HG03575 (cell line): ENCODE results near the gene COL16A1.

ENCODE experiments used
- ATAC-seq: cut with Tn5 transposase; IDR thresholded peaks from one replicate; pipeline ENCODE4 v1.9.1; 2021; ENCODE audit not compliant: unreplicated experiment, insufficient number of reproducible peaks, low FRiP score; ENCODE audit errors: extremely low read depth

The COL16A1 gene

DNA sequence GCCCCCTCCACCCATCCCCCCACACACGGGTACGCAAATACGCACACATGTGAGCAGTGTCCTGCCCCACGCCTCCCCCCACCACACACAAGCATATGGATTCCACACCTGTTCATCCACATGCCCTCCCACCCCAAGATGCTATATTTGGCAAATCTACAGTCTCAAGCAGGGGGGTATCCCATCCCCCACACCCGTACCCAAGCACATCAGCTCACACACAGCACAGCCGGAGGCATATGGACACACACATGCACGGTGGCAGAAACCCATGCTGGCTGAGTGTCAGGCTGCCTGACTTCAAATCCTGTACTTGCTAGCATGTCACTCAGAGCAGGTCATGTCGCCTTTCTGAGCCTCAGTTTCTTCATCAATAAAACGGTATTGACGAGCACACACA lies 10.6 kb downstream of the COL16A1 start:
- no peak for ATAC-seq

DNA sequence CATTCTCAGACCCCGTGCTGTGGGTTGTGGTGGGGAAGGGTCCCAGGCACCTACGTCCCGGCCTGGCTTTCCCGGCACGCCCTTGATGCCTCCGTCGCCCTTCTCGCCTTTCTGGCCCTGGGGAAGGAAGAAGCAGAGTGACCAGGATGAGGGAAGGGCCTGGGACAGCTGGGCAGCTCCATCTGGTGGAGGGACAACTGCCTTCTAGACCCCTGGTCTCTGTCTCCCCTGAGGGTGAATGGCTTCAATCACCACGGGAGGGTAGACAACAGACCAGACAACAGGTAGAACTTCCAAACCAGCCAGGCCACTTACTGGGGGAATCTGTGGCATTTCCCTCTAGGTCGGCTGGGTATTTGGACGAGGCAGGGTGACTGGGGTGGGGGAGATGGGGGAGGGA lies 11.9 kb downstream of the COL16A1 start:
- no peak for ATAC-seq

DNA sequence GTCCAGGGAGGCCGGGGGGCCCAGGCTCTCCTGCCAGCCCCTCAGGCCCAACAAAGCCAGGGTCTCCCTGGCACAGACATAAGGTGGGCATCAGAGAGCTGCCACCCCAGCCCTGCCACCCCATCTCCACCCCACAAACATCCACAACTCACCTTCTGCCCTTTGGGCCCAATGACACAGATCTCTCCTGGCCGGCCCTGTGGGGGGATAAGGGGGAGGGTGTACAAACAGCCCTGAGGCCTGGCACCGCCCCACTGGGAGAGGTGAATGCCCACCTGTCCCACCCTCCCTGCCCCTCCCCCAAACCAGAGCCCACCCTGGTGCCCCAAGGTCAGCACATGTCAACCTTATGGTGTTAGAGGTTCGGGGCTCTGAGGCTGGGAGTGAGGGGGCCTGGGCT lies 12.4 kb downstream of the COL16A1 start:
- ATAC-seq: no peak

DNA sequence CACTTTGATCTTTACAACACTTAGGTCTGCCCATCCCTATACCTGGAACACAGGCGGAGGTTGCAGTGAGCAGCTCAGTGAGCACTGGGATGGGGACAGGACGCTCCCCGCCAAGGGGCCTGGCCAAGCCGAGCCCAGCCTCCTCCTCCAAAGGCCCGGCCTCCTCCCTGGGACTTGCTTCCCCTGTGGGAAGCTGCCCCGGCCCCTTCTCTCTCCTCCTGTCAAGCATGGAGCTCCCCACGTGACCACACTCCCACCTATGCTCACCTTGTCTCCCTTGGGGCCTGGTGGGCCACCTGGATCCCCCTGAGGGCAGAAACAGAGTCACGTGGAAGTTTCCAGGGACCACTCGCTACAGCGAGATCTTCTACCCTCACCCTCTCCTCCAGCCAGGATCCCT lies 12.9 kb downstream of the COL16A1 start:
- ATAC-seq: no peak

DNA sequence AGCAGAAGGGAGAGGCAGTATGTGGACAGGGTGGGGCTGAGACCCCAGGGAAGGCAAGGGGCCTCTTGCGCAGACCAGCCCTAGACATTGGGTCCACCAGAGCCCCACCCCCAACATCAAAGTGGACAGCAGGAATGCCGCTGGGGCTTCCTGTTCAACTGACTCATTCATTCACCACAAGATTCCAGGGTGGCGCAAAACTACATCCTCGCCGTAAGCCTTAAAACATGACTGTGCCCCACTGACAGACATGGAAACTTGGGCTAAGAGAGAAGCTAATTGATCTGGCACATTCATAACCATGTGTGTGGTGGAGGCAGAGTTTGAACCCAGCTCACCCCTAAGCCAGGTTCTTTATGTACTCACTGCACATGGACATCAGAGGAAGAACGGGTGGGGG lies 14.0 kb downstream of the COL16A1 start:
- no peak for ATAC-seq

DNA sequence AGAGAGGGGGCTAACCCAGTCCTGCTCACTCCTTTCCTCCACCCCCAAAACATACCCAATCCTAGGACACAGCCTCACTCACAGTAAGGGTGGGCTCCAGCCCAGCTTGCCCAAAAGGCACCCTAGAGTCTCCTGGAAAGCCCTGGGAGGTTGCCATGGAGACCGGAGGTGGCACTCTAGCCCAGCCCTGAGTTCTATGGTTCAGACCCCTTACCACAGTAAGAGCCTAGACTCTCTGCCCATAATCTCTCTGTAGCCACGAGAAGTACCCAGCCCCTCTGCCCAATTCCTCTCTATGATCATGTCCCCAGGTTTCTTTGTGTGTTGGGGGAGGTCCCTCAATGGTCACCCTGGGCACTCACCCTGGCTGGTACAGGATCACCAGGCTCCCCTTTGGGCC lies 14.4 kb downstream of the COL16A1 start:
- ATAC-seq: no peak

DNA sequence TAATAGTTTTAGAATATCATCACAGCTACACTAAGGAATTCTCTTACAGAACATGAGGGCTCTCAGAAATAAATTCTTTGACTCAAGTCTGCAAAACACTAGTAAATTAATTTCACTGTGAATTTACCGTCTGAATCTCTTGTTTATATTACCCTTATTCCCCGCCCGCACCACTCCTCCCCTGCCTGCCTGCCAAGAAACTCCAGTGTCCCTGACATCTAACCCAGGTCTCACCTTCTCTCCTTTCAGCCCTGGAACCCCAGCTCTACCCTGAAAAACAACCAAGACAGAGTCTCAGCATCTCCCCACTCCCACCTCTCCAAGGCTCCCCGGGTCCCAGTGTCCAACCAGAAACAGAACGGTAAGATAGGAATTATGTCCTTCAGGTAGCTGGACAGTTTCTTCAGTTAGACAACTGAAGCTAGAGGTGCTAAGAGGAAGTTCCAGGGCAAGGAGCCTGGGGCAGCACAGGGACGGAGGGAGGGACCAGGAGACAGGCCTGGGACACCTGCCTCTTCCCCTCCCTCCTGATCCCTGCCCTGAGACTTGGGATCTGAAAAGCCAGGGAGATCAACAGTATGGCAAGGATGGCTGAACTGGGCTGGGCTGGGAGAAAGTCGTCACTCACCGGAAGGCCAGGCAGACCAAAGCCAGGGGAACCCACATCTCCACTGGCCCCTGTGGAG lies 15.4 kb downstream of the COL16A1 start:
- ATAC-seq: no peak

DNA sequence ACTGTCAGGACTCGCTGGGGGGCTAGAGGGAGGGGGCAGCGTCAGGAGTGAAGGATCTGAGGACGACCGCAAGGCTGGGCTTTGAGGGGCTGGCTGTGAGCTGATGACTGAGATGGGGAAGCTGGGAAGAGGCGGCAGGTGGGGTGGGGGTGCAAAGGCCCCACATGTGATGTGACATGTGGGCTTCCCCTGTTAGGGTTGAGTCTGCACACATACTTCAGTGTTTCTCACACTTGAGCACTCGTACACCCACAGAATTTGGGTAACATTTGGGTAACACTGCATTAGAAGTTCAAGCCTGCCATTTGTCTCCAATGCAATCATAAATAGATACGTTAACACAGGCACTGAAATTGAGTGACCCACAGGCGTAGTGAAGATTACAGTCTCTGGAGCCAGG lies 16.2 kb downstream of the COL16A1 start:
- no peak for ATAC-seq

DNA sequence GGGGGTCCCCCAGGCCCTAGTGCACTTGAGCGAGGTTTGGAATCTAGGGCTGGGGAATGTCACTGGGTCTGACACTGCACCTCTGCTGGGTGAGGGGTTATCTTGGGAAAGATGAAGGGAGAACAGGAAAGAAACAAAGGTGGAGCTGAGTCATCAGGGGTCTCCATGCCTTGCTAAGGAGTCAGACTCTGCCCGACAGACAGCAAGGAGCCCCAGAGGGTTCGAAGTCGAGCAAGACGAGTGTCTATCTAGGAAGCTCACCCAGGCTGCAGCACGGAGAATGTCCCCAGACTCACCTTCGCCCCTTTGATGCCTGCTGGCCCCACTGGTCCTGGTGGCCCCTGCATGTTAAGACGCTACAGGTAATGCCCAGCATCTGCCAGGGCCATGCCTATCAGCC lies 18.0 kb downstream of the COL16A1 start:
- ATAC-seq: no peak

DNA sequence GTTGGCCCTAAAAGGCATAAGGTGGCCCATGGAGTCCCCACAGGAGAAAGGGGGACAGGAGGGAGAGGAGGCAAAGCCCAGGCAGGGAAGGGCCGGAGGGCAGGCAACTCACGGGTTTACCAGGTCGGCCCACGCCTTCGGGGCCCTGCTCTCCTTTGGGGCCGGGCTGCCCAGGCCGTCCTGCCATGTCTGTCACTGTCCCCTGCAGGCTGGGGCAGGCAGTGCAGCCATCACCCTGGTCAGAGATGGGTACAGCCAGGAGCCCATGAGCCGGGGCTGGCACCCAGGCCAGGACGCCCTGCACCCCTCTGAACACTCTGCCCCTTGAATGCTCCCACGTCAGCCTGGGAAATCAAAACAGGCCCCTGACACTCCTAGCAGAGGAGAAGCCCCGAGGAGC lies 19.8 kb downstream of the COL16A1 start:
- ATAC-seq: no peak

DNA sequence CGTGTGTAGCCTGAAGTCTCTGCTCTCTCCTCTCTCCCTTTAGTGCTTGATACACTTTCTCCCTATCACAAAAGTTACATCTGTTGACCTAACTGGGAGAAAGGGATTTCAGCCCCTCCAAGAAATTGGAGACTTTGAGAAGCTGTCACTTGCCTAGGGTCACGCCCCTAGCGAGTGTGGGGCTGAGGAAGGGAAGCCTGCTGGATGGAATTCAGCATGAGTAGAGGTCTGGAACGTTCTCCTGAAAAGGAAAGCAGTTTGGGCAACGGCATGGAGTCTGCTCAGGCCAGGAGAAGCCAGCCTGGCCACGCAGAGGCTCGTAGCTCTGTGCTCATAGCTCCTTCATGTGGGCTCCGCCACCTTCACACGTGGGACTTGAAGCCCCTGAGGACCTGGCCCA lies 22.4 kb downstream of the COL16A1 start:
- no peak for ATAC-seq

DNA sequence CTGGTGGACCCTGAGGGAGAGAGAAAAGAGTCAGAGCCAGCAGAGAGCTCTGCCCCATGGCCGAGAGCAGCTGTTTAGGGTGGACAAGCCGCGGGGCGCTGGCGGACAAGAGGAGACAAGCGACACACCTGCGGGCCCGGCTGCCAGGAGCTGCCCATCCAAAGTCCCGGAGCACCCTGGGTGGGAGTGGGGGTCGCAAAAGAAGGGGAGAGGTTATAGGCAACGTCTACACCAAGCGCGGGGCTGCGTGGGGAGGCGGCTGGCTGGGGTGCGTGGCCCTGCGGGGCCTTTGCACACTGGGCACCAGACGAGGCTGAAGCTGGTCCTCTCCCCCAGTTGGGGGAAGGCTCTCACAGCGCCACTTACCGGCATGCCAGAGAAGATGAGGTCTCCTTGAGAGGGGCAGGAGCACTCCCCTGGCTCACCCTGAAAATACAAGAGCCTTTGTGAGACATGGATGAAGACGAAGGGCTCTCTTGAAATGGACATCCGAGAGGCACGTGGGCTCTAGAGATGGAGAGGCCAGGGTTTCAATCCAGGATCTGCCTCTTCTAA lies 24.1 kb downstream of the COL16A1 start:
- no peak for ATAC-seq

DNA sequence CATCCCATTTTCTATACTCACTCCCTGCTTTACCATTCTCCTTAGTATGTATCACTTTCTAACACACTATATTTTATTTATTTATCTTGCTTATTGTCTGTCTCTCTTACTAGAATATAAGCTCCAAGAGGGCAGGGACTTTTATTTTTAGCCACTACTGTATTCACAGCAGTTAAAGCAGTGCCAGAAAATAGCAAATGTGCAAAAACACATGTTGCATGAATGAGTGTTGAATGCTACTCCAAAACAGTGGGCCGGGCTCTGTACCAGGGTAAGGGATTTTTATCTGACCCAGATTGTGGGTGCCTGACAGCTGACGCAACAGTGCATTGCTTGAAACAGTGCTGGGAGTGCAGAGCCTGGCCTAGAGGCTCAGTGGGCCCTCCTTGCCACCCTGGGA lies 24.7 kb downstream of the COL16A1 start:
- no peak for ATAC-seq

DNA sequence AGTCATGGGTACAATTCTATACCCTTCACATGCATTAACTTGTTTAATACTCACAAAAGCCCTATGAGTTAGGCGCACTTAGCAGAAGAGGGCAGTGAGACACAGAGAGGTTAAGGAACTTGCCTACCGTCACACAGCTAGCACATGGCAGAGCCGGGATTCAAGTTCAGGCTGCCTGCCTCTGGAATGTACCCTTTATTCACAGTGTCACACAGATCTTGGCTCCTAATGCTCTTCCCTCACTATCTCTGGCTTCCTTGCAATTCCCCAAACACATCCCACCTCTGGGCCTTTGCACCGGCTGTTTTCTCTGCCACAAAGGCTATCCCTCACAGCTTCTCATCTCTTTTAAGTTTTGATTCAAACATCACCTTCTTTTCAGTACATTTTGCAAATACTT lies 25.1 kb downstream of the COL16A1 start:
- no peak for ATAC-seq

DNA sequence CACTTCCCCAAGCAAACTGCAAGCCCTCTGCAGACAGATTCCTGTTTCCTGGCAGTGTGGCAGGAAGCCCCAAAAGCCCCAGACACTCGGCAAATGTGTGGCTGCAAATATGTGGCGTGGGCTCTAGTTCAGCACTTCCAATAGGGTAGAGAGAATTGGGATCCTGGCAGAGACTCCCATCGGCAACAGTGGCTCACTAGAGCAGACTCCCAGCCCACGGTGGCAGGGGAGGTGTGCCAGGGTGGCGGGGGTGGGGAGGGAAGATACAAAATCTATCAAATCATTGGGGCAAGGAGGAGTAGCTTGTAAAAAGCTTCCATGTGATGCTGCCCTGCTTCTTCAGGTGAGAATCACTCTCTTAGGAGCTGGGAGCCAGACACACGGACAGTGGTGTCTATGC lies 25.9 kb downstream of the COL16A1 start:
- no peak for ATAC-seq

DNA sequence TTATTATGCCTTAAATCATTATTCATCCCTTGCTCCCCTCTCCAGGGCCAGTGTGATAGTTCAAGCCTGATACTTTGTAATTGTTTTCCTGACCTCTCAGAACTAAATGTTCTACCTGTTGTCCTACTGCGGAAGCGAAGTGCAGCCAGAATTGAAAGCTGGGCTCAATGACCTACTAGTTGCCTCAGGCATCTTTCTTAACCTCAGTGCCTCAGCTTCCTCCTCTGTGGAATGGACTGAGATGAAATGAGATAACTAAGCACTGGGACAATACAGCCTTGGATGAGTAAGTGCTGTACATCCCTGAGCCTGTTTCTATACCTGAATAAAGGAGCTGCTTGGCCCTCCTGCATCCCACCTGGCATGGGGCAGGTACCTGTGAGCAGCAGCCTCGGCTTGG lies 26.4 kb downstream of the COL16A1 start:
- ATAC-seq: no peak

DNA sequence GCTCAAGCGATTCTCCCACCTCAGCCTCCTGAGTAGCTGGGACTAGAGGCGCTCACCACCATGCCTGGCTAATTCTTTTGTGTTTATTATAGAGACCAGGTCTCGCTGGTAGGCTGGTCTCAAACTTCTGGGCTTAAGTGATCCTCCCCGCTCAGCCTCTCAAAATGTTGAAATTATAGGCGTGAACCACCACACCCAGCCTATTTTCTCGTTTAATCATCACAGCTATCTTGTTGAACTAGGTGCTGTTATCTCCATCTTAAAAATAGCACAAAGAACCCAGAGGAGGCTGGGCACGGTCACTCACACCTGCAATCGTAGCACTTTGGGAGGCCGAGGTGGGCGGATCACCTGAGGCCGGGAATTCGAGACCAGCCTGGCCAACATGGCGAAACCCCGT lies 28.1 kb downstream of the COL16A1 start:
- ATAC-seq: no peak

DNA sequence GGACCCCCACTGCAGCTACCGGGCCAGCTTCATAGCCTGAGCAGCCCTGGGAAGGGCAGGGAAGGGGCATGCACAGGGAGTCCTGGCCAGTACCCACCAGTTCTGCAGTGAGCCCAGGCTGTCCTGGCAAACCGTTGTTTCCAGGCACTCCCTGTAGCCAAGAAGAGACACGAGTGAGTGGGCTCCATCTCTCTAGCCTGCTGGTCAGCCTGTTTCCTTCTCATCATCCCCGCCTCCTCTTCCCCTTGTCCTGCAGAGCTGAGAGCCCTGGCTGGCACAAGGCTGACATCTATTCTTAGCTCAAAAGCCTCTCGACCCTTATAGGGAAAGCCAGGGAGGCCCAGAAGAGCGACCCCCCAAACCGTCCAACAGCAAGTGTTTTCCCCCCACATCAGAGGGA lies 28.7 kb downstream of the COL16A1 start:
- ATAC-seq: no peak

DNA sequence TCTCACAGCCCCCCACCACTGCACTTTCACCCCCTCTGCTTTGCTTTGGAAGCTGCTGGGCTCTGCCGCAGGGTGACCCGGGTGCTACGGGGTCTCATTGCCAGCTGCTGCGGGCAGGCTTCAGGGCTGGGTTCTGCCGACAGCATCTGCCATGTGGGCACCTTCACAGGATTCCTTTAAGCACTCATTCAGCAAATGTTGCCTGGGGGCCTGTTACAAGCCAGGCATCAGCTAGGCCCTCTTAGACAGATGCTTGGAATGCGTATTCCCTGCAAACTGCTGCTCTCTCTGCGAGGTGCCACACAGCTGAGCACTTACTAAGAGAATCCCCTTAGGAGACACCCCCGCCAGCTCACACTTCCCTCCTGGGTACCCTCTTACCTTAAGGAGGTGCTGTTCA lies 29.2 kb downstream of the COL16A1 start:
- no peak for ATAC-seq

DNA sequence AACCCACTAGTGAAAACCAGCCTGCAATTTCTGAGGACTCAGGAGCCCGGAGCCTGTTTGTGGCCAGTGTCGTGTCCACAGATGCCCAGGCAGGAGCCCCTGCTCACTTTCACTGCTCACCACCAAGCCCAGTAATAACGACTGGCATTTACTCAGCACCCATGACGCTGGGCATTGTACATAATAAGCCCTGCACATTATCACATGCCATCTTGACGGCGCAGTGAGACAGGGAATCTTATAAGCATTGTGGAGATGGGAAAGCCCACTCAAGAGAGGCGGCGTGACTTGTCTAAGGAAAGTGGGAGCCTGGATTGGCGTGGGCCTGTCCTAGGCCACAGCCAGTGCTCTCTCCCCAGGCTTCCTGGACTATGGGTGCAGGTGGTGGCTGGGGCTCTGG lies 30.4 kb downstream of the COL16A1 start:
- no peak for ATAC-seq

DNA sequence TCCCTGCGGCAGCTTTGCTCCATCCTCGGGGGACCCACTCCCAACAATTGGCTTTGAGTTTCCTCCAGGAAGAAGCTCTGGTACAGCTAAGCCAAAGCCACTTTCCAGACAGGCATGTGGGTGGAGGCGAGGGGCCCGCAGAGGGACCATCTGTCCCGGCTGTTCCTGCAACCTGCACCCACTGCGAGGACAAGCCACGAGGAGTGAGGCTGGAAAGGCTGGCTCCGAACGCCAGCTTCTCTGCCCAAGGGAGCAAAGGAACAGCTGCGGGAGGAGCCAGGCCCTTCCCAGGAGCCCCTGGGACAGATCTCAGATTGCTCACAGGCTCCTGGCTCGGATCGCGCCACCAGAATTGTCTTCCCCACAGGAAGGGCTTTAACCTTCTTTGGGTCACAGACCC lies 30.8 kb downstream of the COL16A1 start:
- ATAC-seq: no peak
